DOHH2 (cell line): Measurements from ENCODE around the gene RNU6-1.

Experiments used
- H3F3A ChIP-seq: fragments of 200-600 bp; sonication (generic), shearing (Covaris generic); 2 replicates; pipeline ENCODE4 v1.6.0; 2016; ENCODE audit warnings: antibody characterized with exemption, mild to moderate bottlenecking; ENCODE audit not compliant: control insufficient read depth, insufficient read depth
- H3K27ac ChIP-seq: fragments of 200-600 bp; sonication (generic); 2 replicates; pipeline ENCODE4 v1.5.1; 2014; ENCODE audit warnings: low read depth, mild to moderate bottlenecking, low read length, moderate library complexity
- H3K27me3 ChIP-seq: fragments of 200-600 bp; sonication (generic); 2 replicates; pipeline ENCODE4 v1.6.1; 2014; ENCODE audit warnings: mild to moderate bottlenecking, low read length, mixed read lengths; ENCODE audit not compliant: control insufficient read depth
- H3K36me3 ChIP-seq: fragments of 200-600 bp; sonication (generic); 2 replicates; pipeline ENCODE4 v1.6.1; 2014; ENCODE audit warnings: mild to moderate bottlenecking, low read length, moderate library complexity, mixed read lengths; ENCODE audit not compliant: control insufficient read depth
- H3K4me1 ChIP-seq: fragments of 200-600 bp; sonication (generic); 2 replicates; pipeline ENCODE4 v1.6.1; 2014; ENCODE audit warnings: mild to moderate bottlenecking, low read length, mixed read lengths; ENCODE audit not compliant: control insufficient read depth
- H3K4me2 ChIP-seq: fragments of 200-600 bp; sonication (generic); 2 replicates; pipeline ENCODE4 v1.6.0; 2014; ENCODE audit warnings: mild to moderate bottlenecking, low read length, moderate library complexity
- H3K4me3 ChIP-seq: fragments of 200-600 bp; sonication (generic); 2 replicates; pipeline ENCODE4 v1.5.1; 2014; ENCODE audit warnings: mild to moderate bottlenecking, low read length, mixed read lengths
- H3K79me2 ChIP-seq: fragments of 200-600 bp; sonication (generic); 2 replicates; pipeline ENCODE4 v1.6.1; 2014; ENCODE audit warnings: mild to moderate bottlenecking, low read length, mixed read lengths; ENCODE audit not compliant: control insufficient read depth
- H3K9me2 ChIP-seq: fragments of 200-600 bp; sonication (generic); replicated peaks from 2 replicates; pipeline ENCODE4 v1.6.1; 2014; ENCODE audit warnings: mild to moderate bottlenecking, low read length, mixed read lengths; ENCODE audit not compliant: control insufficient read depth
- H3K9me3 ChIP-seq: fragments of 200-600 bp; sonication (generic); 2 replicates; pipeline ENCODE4 v1.6.1; 2014; ENCODE audit warnings: antibody characterized with exemption, low read length, mixed read lengths; ENCODE audit not compliant: control insufficient read depth, insufficient read depth
- H4K20me1 ChIP-seq: fragments of 200-600 bp; sonication (generic); 2 replicates; pipeline ENCODE4 v1.6.0; 2014; ENCODE audit warnings: low read depth, mild to moderate bottlenecking, antibody characterized with exemption, low read length, moderate library complexity; ENCODE audit not compliant: control insufficient read depth, insufficient read depth
- CTCF ChIP-seq: fragments of 200-600 bp; sonication (generic); IDR thresholded peaks from one replicate; pipeline ENCODE4 v1.5.1; 2014; ENCODE audit warnings: antibody characterized with exemption, mild to moderate bottlenecking, low read depth, low read length; ENCODE audit not compliant: poor library complexity, severe bottlenecking
- EZH2phosphoT487 ChIP-seq: fragments of 200-600 bp; sonication (generic); IDR thresholded peaks from 2 replicates; pipeline ENCODE4 v1.6.1; 2017; ENCODE audit warnings: borderline replicate concordance, mild to moderate bottlenecking, antibody characterized with exemption, low read length, moderate library complexity, mixed read lengths

Gene RNU6-1

GRCh38 chr15:67885175-67885523, 45.3 kb upstream of the RNU6-1 start:
- Histone ChIP-seq H3K27me3 (peaks cover 15% of the 10 kb centered on the region), H3K4me3 (peak overlapping the region; percentile 56), H3K4me2 (peak overlapping the region; percentile 50), H3K9me2 (no peaks in the 10 kb centered on the region), H3K27ac (no peak overlapping the region), H3K36me3 (no peaks in the 10 kb centered on the region), H3K79me2 (no peaks in the 10 kb centered on the region), H3K9me3 (no peaks in the 10 kb centered on the region), H3F3A (no peaks in the 10 kb centered on the region), H4K20me1 (no peaks in the 10 kb centered on the region), H3K4me1 (peaks cover 14% of the 10 kb centered on the region)
- TF ChIP-seq EZH2phosphoT487 (no peak), CTCF (no peak)

GRCh38 chr15:67884514-67885174, 44.8 kb upstream of the RNU6-1 start:
- Histone ChIP-seq H3K9me2 (no peaks in the 10 kb centered on the region), H3K36me3 (no peaks in the 10 kb centered on the region), H4K20me1 (no peaks in the 10 kb centered on the region), H3K4me3 (peak overlapping the region; percentile 56), H3K4me1 (peaks cover 14% of the 10 kb centered on the region), H3K9me3 (no peaks in the 10 kb centered on the region), H3K79me2 (no peaks in the 10 kb centered on the region), H3K27me3 (peaks cover 15% of the 10 kb centered on the region), H3K27ac (no peak overlapping the region), H3K4me2 (peak overlapping the region; percentile 50), H3F3A (no peaks in the 10 kb centered on the region)
- no peak for TF ChIP-seq EZH2phosphoT487
- no peak for TF ChIP-seq CTCF

DNA sequence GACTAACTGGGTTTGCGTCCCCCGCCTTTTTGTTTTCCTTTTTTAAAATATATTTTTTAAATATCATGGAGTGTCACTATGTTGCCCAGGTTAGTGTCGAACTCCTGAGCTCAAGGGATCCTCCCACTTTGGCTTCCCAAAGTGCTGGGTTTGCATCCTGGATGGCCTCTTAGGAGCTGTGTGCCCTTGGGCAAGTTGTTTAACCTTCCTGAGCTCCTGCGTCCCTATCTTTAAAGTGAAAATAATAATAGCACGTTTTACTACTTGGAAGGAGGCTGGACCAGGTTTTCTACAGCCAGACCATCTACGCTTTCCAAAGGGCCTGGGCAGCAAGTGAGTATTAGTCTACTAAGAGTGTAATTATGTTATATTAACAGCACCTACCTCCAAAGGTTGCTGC, 44.2 kb upstream of the RNU6-1 start:
- H3K27ac ChIP-seq = no peak overlapping the region
- H3F3A ChIP-seq = no peaks in the 10 kb centered on the region
- H3K27me3 ChIP-seq = peaks cover 15% of the 10 kb centered on the region
- no peak for TF ChIP-seq CTCF
- no peak for TF ChIP-seq EZH2phosphoT487
- H3K9me2 ChIP-seq = no peaks in the 10 kb centered on the region
- H3K79me2 ChIP-seq = no peaks in the 10 kb centered on the region
- H3K36me3 ChIP-seq = no peaks in the 10 kb centered on the region
- peak overlapping the region; percentile 50 for H3K4me2 ChIP-seq
- peak overlapping the region; percentile 56 for H3K4me3 ChIP-seq
- no peaks in the 10 kb centered on the region for H4K20me1 ChIP-seq
- H3K4me1 ChIP-seq = peaks cover 14% of the 10 kb centered on the region
- H3K9me3 ChIP-seq = no peaks in the 10 kb centered on the region
